H1 (cell line): ENCODE measurements around the gene KRTAP10-5. TPM values are rescaled to one million over a fixed set of nuclear protein-coding genes. Genes with fewer than 3 reads are reported as not detected.

Experiments
- CTCF ChIA-PET: fragments of 300-600 bp; sonication (Branson Sonifier 250); formaldehyde crosslinking; loops from one replicate; lab custom pipeline; 2021; ENCODE audit not compliant: partially characterized antibody; lab: Charles Lee
- POLR2A ChIA-PET: fragments of 300-600 bp; sonication (Branson Sonifier 250); formaldehyde crosslinking; loops from one replicate; lab custom pipeline; 2021; ENCODE audit warnings: inconsistent platforms; ENCODE audit not compliant: partially characterized antibody; lab: Charles Lee
- DNase-seq, 2 experiments: peaks; one replicate each; pipeline versions ENCODE4 v3.0.0 to v3.0.0-alpha.2; 2010 to 2022; ENCODE audit warnings: low spot score in 2 of 2, low read depth in 1 of 2, mixed read lengths in 1 of 2
- FAIRE-seq: peaks from 2 replicates; lab custom pipeline; 2011; peaks lifted over from hg19 to GRCh38; lab: Jason Lieb, UNC
- H2AFZ ChIP-seq: 2 replicates; pipeline ENCODE4 v1.8.1; 2012; ENCODE audit warnings: low read length, inconsistent platforms
- H2AK5ac ChIP-seq: 2 replicates; pipeline ENCODE4 v1.6.1; 2013; ENCODE audit warnings: low read depth, low read length
- H2BK120ac ChIP-seq: replicated peaks from 2 replicates; pipeline ENCODE3; 2013; ENCODE audit warnings: low read depth, low read length, inconsistent platforms
- H2BK12ac ChIP-seq: 2 replicates; pipeline ENCODE4 v1.6.1; 2013; ENCODE audit warnings: low read depth, low read length
- H2BK15ac ChIP-seq: 2 replicates; pipeline ENCODE4 v1.6.1; 2013; ENCODE audit warnings: low read length
- H2BK20ac ChIP-seq: 2 replicates; pipeline ENCODE4 v1.6.1; 2013; ENCODE audit warnings: low read length
- H2BK5ac ChIP-seq: 2 replicates; pipeline ENCODE4 v1.6.1; 2013; ENCODE audit warnings: low read depth, low read length
- H3K14ac ChIP-seq: 2 replicates; pipeline ENCODE4 v1.6.1; 2013; ENCODE audit warnings: inconsistent platforms; ENCODE audit not compliant: insufficient read length
- H3K18ac ChIP-seq: 2 replicates; pipeline ENCODE4 v1.6.1; 2013; ENCODE audit warnings: low read length; ENCODE audit errors: extremely low read depth
- H3K23ac ChIP-seq: 2 replicates; pipeline ENCODE4 v1.6.1; 2013; ENCODE audit warnings: inconsistent platforms; ENCODE audit not compliant: insufficient read length
- H3K23me2 ChIP-seq: 2 replicates; pipeline ENCODE4 v1.6.1; 2013; ENCODE audit warnings: low read depth, low read length
- H3K27ac ChIP-seq: 2 replicates; pipeline ENCODE4 v1.6.1; 2011; ENCODE audit warnings: low read depth, low read length, inconsistent platforms
- H3K27me3 ChIP-seq, 4 experiments: replicated peaks in 1 of 4; 1 replicate in 1 of 4; 2 replicates in 3 of 4; pipeline versions ENCODE4 v1.6.1 to v1.8.1; 2011 to 2013; ENCODE audit warnings: low read length in 3 of 4, mild to moderate bottlenecking in 3 of 4, inconsistent platforms in 2 of 4, mixed read lengths in 2 of 4, moderate library complexity in 1 of 4; ENCODE audit not compliant: control insufficient read depth in 3 of 4, insufficient read depth in 3 of 4; ENCODE audit errors: extremely low read depth in 1 of 4
- H3K36me3 ChIP-seq, 4 experiments: 2 replicates each; pipeline versions ENCODE4 v1.6.1 to v1.8.1; 2011 to 2013; ENCODE audit warnings: mild to moderate bottlenecking in 4 of 4, low read length in 3 of 4, moderate library complexity in 2 of 4, control low read depth in 1 of 4, inconsistent platforms in 1 of 4; ENCODE audit not compliant: insufficient read depth in 4 of 4, control insufficient read depth in 2 of 4
- H3K4ac ChIP-seq: replicated peaks from 2 replicates; pipeline ENCODE3; 2013; ENCODE audit warnings: low read length, low read depth, mixed read lengths, inconsistent platforms; ENCODE audit not compliant: insufficient read length
- H3K4me1 ChIP-seq, 4 experiments: replicated peaks in 1 of 4; 1 replicate in 1 of 4; 2 replicates in 3 of 4; pipeline versions ENCODE4 v1.6.1 to v1.8.1; 2011 to 2013; ENCODE audit warnings: low read length in 3 of 4, inconsistent platforms in 2 of 4, mixed read lengths in 1 of 4; ENCODE audit not compliant: insufficient read depth in 4 of 4, control insufficient read depth in 3 of 4
- H3K4me2 ChIP-seq, 2 experiments: 2 replicates each; pipeline versions ENCODE4 v1.6.1 to v1.8.1; 2011 to 2013; ENCODE audit warnings: low read depth in 2 of 2, low read length in 2 of 2, control low read depth in 1 of 2, inconsistent platforms in 1 of 2, mild to moderate bottlenecking in 1 of 2; ENCODE audit not compliant: insufficient read depth in 1 of 2
- H3K4me3 ChIP-seq, 4 experiments: fragments of 200-600, 300-600 bp in 1 of 4; sonication (generic), shearing (Covaris generic), sonication (Bioruptor Twin) in 1 of 4; 2 replicates each; pipeline versions ENCODE4 v1.5.1 to v1.8.1; 2011 to 2016; ENCODE audit warnings: low read length in 4 of 4, low read depth in 3 of 4, control low read depth in 2 of 4, inconsistent platforms in 2 of 4, mild to moderate bottlenecking in 2 of 4, mixed read lengths in 1 of 4, moderate library complexity in 1 of 4; ENCODE audit not compliant: insufficient read depth in 2 of 4; ENCODE audit errors: extremely low read depth in 1 of 4
- H3K56ac ChIP-seq: replicated peaks from 2 replicates; pipeline ENCODE3; 2013; ENCODE audit warnings: low read depth, mild to moderate bottlenecking, mixed read lengths, low read length, inconsistent platforms; ENCODE audit not compliant: insufficient read length
- H3K79me1 ChIP-seq: 2 replicates; pipeline ENCODE4 v1.6.1; 2013; ENCODE audit warnings: low read depth, low read length, control low read depth
- H3K79me2 ChIP-seq, 2 experiments: 2 replicates each; pipeline versions ENCODE4 v1.6.1 to v1.8.1; 2012 to 2013; ENCODE audit warnings: low read length in 2 of 2, mild to moderate bottlenecking in 2 of 2, inconsistent platforms in 1 of 2; ENCODE audit not compliant: insufficient read depth in 2 of 2, control insufficient read depth in 1 of 2
- H3K9ac ChIP-seq, 4 experiments: replicated peaks in 1 of 4; 1 replicate in 1 of 4; 2 replicates in 3 of 4; pipeline versions ENCODE4 v1.6.1 to v1.8.1; 2011 to 2013; ENCODE audit warnings: low read depth in 3 of 4, low read length in 3 of 4, control low read depth in 2 of 4, mild to moderate bottlenecking in 2 of 4, moderate library complexity in 2 of 4, inconsistent platforms in 1 of 4; ENCODE audit errors: extremely low read depth in 1 of 4
- H3K9me3 ChIP-seq, 2 experiments: 2 replicates each; pipeline versions ENCODE4 v1.6.1 to v1.8.1; 2012 to 2013; ENCODE audit warnings: mild to moderate bottlenecking in 2 of 2, moderate library complexity in 2 of 2, control low read depth in 1 of 2, inconsistent platforms in 1 of 2, low read depth in 1 of 2, low read length in 1 of 2, mixed read lengths in 1 of 2; ENCODE audit not compliant: insufficient read depth in 2 of 2
- H4K20me1 ChIP-seq, 2 experiments: replicated peaks in 1 of 2; 2 replicates each; pipeline versions ENCODE3 to v1.8.1; 2011 to 2013; ENCODE audit warnings: inconsistent platforms in 2 of 2, low read length in 2 of 2, mild to moderate bottlenecking in 1 of 2; ENCODE audit not compliant: insufficient read depth in 2 of 2, control insufficient read depth in 1 of 2
- H4K5ac ChIP-seq: 2 replicates; pipeline ENCODE4 v1.6.1; 2013; ENCODE audit warnings: low read length, low read depth, mixed read lengths, inconsistent platforms; ENCODE audit not compliant: insufficient read length
- H4K8ac ChIP-seq: 2 replicates; pipeline ENCODE4 v1.8.0; 2013; ENCODE audit warnings: mild to moderate bottlenecking, moderate library complexity, low read length, inconsistent platforms; ENCODE audit not compliant: insufficient read depth; ENCODE audit errors: extremely low read depth
- H4K91ac ChIP-seq: replicated peaks from 2 replicates; pipeline ENCODE3; 2013; ENCODE audit warnings: low read length, mixed read lengths, inconsistent platforms; ENCODE audit not compliant: insufficient read length
- BRCA1 ChIP-seq: IDR thresholded peaks from 2 replicates; pipeline ENCODE4 v1.6.1; 2012; ENCODE audit warnings: low read depth, low read length, improper control_type of control experiment
- CBX5 ChIP-seq: fragments of 300-800, 300-1000 bp; sonication (generic); IDR thresholded peaks from 2 replicates; pipeline ENCODE4 v1.7.1; 2016; ENCODE audit warnings: antibody characterized with exemption, low read length, low read depth
- CHD1 ChIP-seq: IDR thresholded peaks from 2 replicates; pipeline ENCODE4 v1.6.1; 2012; ENCODE audit warnings: low read depth, low read length, improper control_type of control experiment
- CHD2 ChIP-seq: IDR thresholded peaks from 2 replicates; pipeline ENCODE4 v1.6.1; 2012; ENCODE audit warnings: low read length, improper control_type of control experiment
- CTBP2 ChIP-seq: IDR thresholded peaks from 2 replicates; pipeline ENCODE4 v1.7.0; 2011; ENCODE audit warnings: borderline replicate concordance, mild to moderate bottlenecking, moderate library complexity, mixed read lengths, low read length; ENCODE audit not compliant: insufficient read depth, insufficient read length
- EP300 ChIP-seq, 2 experiments: IDR thresholded peaks; 1 replicate in 1 of 2; 2 replicates in 1 of 2; pipeline ENCODE4 v1.6.1; 2011 to 2012; ENCODE audit warnings: low read depth in 2 of 2, low read length in 2 of 2, mild to moderate bottlenecking in 2 of 2, borderline replicate concordance in 1 of 2, inconsistent platforms in 1 of 2, moderate library complexity in 1 of 2
- HDAC6 ChIP-seq: IDR thresholded peaks from one replicate; pipeline ENCODE4 v1.7.1; 2012; ENCODE audit warnings: low read depth, mild to moderate bottlenecking, inconsistent platforms, low read length, moderate library complexity
- KDM5A ChIP-seq: fragments of 200-600 bp; IDR thresholded peaks from 2 replicates; pipeline ENCODE4 v1.7.1; 2012; ENCODE audit warnings: mild to moderate bottlenecking, low read length, inconsistent platforms, mixed read lengths
- RXRA ChIP-seq: IDR thresholded peaks from 2 replicates; pipeline ENCODE4 v1.6.1; 2011; ENCODE audit warnings: low read depth, mild to moderate bottlenecking, low read length, moderate library complexity; ENCODE audit not compliant: insufficient read depth
- SP1 ChIP-seq: IDR thresholded peaks from 2 replicates; pipeline ENCODE4 v1.6.1; 2011; ENCODE audit warnings: low read depth, low read length
- TAF1 ChIP-seq: IDR thresholded peaks from 2 replicates; pipeline ENCODE4 v1.6.1; 2011; ENCODE audit warnings: mild to moderate bottlenecking, low read depth, low read length
- TEAD4 ChIP-seq: IDR thresholded peaks from 2 replicates; pipeline ENCODE4 v1.6.1; 2012; ENCODE audit warnings: low read depth, low read length, inconsistent platforms, mixed read lengths
- WGBS, 2 experiments: shearing (Covaris generic) in 1 of 2; methylation state at CpG; one replicate each; pipeline versions ENCODE4 v1.1.6 to v1.1.7; 2013 to 2015; ENCODE audit warnings: low lambda C conversion rate in 2 of 2, mixed read lengths in 2 of 2, inconsistent platforms in 1 of 2, low coverage in 1 of 2, missing lambda C conversion rate in 1 of 2; ENCODE audit not compliant: insufficient replicate concordance in 2 of 2, insufficient coverage in 1 of 2, insufficient read length in 1 of 2; ENCODE audit errors: extremely low coverage in 1 of 2, missing lambda C conversion rate in 1 of 2; 5-methylcytosine and 5-hydroxymethylcytosine counted together
- polyA plus RNA-seq, 7 experiments: library from polyadenylated mRNA; depleted of rRNA in 3 of 7; stranded (reverse) in 5 of 7; unstranded in 2 of 7; fragments of >200 nt in 5 of 7; fragments of 200-250 nt in 2 of 7; gene quantifications; 1 replicate in 5 of 7; 2 replicates in 1 of 7; 4 replicates in 1 of 7; pipeline versions ENCODE4 v1.2.1 to v1.2.3, GENCODE V29; 2011 to 2013; ENCODE audit warnings: missing spikeins in 2 of 7, mixed read lengths in 2 of 7
- total RNA-seq: library from RNA; stranded (reverse); fragmentation: NEBNext Ultra II Directional; extraction: Animal tissue kit (Norgen Biotek cat#: 25700); gene quantifications from 2 replicates; pipeline ENCODE4 v1.2.1, GENCODE V29; 2021

The KRTAP10-5 gene
- total and polyA plus RNA-seq, 2 of the 8 experiments (the other 6 are each of a cell fraction or from before 2014, with no cell fraction given) = 0.09 TPM; not detected in 1

GRCh38 chr21:44575307-44576024, 4.9 kb downstream of the KRTAP10-5 start:
- Histone ChIP-seq H4K8ac (no peak overlapping the region), H3K56ac (no peak overlapping the region), H3K79me1 (no peaks in the 10 kb centered on the region), H2BK120ac (no peak overlapping the region), H3K9ac (no peak overlapping the region), H3K9me3 (peaks cover 13% of the 10 kb centered on the region in 2 experiments; a peak in 3 of 4 replicates), H3K18ac (no peak overlapping the region), H3K23me2 (no peaks in the 10 kb centered on the region; the same call in 1 of the 2 replicates), H2BK12ac (no peak overlapping the region), H2BK15ac (no peak overlapping the region), H2AFZ (no peak overlapping the region), H4K5ac (no peak overlapping the region), H3K79me2 (no peaks in the 10 kb centered on the region), H3K23ac (no peak overlapping the region), H3K27ac (no peak overlapping the region), H3K4me2 (no peak overlapping the region), H3K4me1 (peaks cover 0 to 8% (median 0%) of the 10 kb centered on the region in 4 experiments; a peak in 1 of 7 replicates), H3K36me3 (no peaks in the 10 kb centered on the region), H4K91ac (no peak overlapping the region), H3K4me3 (no peak overlapping the region), H3K14ac (no peak overlapping the region), H3K4ac (no peak overlapping the region), H2BK20ac (peak overlapping the region; percentile 48; the same call in 1 of the 2 replicates), H2AK5ac (no peak overlapping the region), H3K27me3 (no peaks in the 10 kb centered on the region; a peak in 1 of 7 replicates), H2BK5ac (no peak overlapping the region), H4K20me1 (no peaks in the 10 kb centered on the region)
- WGBS, 2 experiments = 91% methylated on average over 20 of the region's 20 CpGs; no CpG with 5 or more reads in 1 of the 2 experiments
- ChIA-PET POLR2A (interaction anchor here (0.6 to 0.9 kb wide), 2 partner anchors 15 to 448 kb away, joined by 3 read pairs; no protein-coding TSS in a partner anchor), CTCF (interaction anchor here (0.8 to 1.4 kb wide), 6 partner anchors 8 to 231 kb away, joined by 3 to 6 read pairs (median 4); no protein-coding TSS in a partner anchor)
- FAIRE-seq (no peak), DNase-seq (no peak)
- TF ChIP-seq RXRA = no peak
- TF ChIP-seq KDM5A = no peak
- TF ChIP-seq CHD2 = no peak
- TF ChIP-seq TEAD4 = no peak
- TF ChIP-seq HDAC6 = no peak
- no peak for TF ChIP-seq SP1
- TF ChIP-seq TAF1 = no peak
- TF ChIP-seq EP300 (IDR thresholded peaks at IDR 0.05; ENCODE audit: borderline replicate concordance in 1 of 2, low read depth in 2 of 2, low read length in 2 of 2) = no peak
- TF ChIP-seq CTBP2 = no peak
- no peak for TF ChIP-seq BRCA1
- TF ChIP-seq CBX5 = no peak
- no peak for TF ChIP-seq CHD1
